ENCODE data around the gene PALB2. TPM values are rescaled to one million over a fixed set of nuclear protein-coding genes. Genes with fewer than 3 reads are reported as not detected.

PALB2 gene
- total and polyA plus RNA-seq, 2 of the 13 experiments (the other 11 are each of a cell fraction or from before 2014, with no cell fraction given), result 12.1 to 40.9 TPM

GRCh38 chr16:23640931-23641765 is at the start of gene PALB2, which contains the start of gene DCTN5 (continued):
- TF ChIP-seq ZNF770 (CRISPR knock-in tag; IDR thresholded peaks at IDR 0.05), result no peak; the same call in 1 of the 2 replicates
- TF ChIP-seq ZNF629 (CRISPR knock-in tag; conservative IDR thresholded peaks at IDR 0.05), result peak; percentile 52
- TF ChIP-seq ASH2L (IDR thresholded peaks at IDR 0.05; ENCODE audit: insufficient read length, low read depth, low read length), result peak; percentile 95
- TF ChIP-seq IKZF5 (CRISPR knock-in tag; IDR thresholded peaks at IDR 0.05), result peak; percentile 97
- no peak for TF ChIP-seq ATM (IDR thresholded peaks at IDR 0.05; ENCODE audit: borderline replicate concordance)
- TF ChIP-seq HNF4G (IDR thresholded peaks at IDR 0.05; ENCODE audit: borderline replicate concordance, low read depth, low read length), result peak; percentile 38
- peak; percentile 77 for TF ChIP-seq HNF4G (CRISPR knock-in tag; IDR thresholded peaks at IDR 0.05; ENCODE audit: borderline replicate concordance, low read depth)
- TF ChIP-seq ZNF776 (CRISPR knock-in tag; IDR thresholded peaks at IDR 0.05), result peak; percentile 99
- TF ChIP-seq KLF9 (CRISPR knock-in tag; IDR thresholded peaks at IDR 0.05; ENCODE audit: low read depth), result no peak; the same call in 1 of the 2 replicates
- peak; percentile 99 for TF ChIP-seq RBFOX2 (IDR thresholded peaks at IDR 0.05; ENCODE audit: low read depth, low read length)
- TF ChIP-seq HMGXB3 (CRISPR knock-in tag; IDR thresholded peaks at IDR 0.05; ENCODE audit: borderline replicate concordance), result peak; percentile 91
- TF ChIP-seq SP5 (CRISPR knock-in tag; IDR thresholded peaks at IDR 0.05; ENCODE audit: borderline replicate concordance, low read depth), result no peak; the same call in 1 of the 2 replicates
- TF ChIP-seq PRPF4 (IDR thresholded peaks at IDR 0.05; ENCODE audit: low read depth, low read length, poor library complexity, severe bottlenecking), result no peak
- no peak for TF ChIP-seq FOXP1 (IDR thresholded peaks at IDR 0.05)
- no peak for TF ChIP-seq FOXP1 (CRISPR knock-in tag; IDR thresholded peaks at IDR 0.05)

Data from HepG2 (cell line).